Ishikawa (cell line): ENCODE data around the gene PARD3.

Experiments used
- CEBPB ChIP-seq: IDR thresholded peaks from 2 replicates; pipeline ENCODE4 v1.6.1; 2012
- CREB1 ChIP-seq: IDR thresholded peaks from 2 replicates; pipeline ENCODE4 v1.6.1; 2012; ENCODE audit warnings: low read depth
- EGR1 ChIP-seq: IDR thresholded peaks from 2 replicates; pipeline ENCODE4 v1.6.1; 2012
- EP300 ChIP-seq: IDR thresholded peaks from 2 replicates; pipeline ENCODE4 v1.6.1; 2012; ENCODE audit warnings: borderline replicate concordance
- FOXM1 ChIP-seq: IDR thresholded peaks from 2 replicates; pipeline ENCODE4 v1.6.1; 2012; ENCODE audit warnings: low read depth, borderline replicate concordance
- NFIC ChIP-seq: IDR thresholded peaks from 2 replicates; pipeline ENCODE4 v1.6.1; 2012
- RAD21 ChIP-seq: IDR thresholded peaks from 2 replicates; pipeline ENCODE4 v1.6.1; 2012; ENCODE audit warnings: low read depth
- TAF1 ChIP-seq: IDR thresholded peaks from 2 replicates; pipeline ENCODE4 v1.6.1; 2012; ENCODE audit warnings: low read depth, mild to moderate bottlenecking
- TCF12 ChIP-seq: IDR thresholded peaks from 2 replicates; pipeline ENCODE4 v1.6.1; 2012; ENCODE audit warnings: low read depth
- TEAD4 ChIP-seq: IDR thresholded peaks from 2 replicates; pipeline ENCODE4 v1.6.1; 2012
- USF1 ChIP-seq: IDR thresholded peaks from 2 replicates; pipeline ENCODE4 v1.6.1; 2012
- YY1 ChIP-seq: IDR thresholded peaks from 2 replicates; pipeline ENCODE4 v1.6.1; 2012; ENCODE audit warnings: low read depth
- ZBTB7A ChIP-seq: IDR thresholded peaks from 2 replicates; pipeline ENCODE4 v1.6.1; 2012; ENCODE audit warnings: low read depth
- TF ChIP-seq, protein P1 (sequence below): IDR thresholded peaks from 2 replicates; pipeline ENCODE4 v1.6.1; 2012
- TF ChIP-seq, protein P2 (sequence below): IDR thresholded peaks from 2 replicates; pipeline ENCODE4 v1.6.1; 2012; ENCODE audit warnings: low read depth, mild to moderate bottlenecking

Gene PARD3

GRCh38 chr10:34107626-34108516, 707.2 kb downstream of the PARD3 start:
- TF ChIP-seq USF1 (no peak), CREB1 (no peak), TCF12 (no peak), EGR1 (no peak), TAF1 (no peak), TEAD4 (no peak), NFIC (no peak), EP300 (no peak), FOXM1 (no peak), RAD21 (no peak), YY1 (no peak), CEBPB (no peak), ZBTB7A (no peak)
- TF ChIP-seq, protein P1, sequence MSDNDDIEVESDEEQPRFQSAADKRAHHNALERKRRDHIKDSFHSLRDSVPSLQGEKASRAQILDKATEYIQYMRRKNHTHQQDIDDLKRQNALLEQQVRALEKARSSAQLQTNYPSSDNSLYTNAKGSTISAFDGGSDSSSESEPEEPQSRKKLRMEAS: no peak
- TF ChIP-seq, protein P2, sequence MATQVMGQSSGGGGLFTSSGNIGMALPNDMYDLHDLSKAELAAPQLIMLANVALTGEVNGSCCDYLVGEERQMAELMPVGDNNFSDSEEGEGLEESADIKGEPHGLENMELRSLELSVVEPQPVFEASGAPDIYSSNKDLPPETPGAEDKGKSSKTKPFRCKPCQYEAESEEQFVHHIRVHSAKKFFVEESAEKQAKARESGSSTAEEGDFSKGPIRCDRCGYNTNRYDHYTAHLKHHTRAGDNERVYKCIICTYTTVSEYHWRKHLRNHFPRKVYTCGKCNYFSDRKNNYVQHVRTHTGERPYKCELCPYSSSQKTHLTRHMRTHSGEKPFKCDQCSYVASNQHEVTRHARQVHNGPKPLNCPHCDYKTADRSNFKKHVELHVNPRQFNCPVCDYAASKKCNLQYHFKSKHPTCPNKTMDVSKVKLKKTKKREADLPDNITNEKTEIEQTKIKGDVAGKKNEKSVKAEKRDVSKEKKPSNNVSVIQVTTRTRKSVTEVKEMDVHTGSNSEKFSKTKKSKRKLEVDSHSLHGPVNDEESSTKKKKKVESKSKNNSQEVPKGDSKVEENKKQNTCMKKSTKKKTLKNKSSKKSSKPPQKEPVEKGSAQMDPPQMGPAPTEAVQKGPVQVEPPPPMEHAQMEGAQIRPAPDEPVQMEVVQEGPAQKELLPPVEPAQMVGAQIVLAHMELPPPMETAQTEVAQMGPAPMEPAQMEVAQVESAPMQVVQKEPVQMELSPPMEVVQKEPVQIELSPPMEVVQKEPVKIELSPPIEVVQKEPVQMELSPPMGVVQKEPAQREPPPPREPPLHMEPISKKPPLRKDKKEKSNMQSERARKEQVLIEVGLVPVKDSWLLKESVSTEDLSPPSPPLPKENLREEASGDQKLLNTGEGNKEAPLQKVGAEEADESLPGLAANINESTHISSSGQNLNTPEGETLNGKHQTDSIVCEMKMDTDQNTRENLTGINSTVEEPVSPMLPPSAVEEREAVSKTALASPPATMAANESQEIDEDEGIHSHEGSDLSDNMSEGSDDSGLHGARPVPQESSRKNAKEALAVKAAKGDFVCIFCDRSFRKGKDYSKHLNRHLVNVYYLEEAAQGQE: no peak

DNA sequence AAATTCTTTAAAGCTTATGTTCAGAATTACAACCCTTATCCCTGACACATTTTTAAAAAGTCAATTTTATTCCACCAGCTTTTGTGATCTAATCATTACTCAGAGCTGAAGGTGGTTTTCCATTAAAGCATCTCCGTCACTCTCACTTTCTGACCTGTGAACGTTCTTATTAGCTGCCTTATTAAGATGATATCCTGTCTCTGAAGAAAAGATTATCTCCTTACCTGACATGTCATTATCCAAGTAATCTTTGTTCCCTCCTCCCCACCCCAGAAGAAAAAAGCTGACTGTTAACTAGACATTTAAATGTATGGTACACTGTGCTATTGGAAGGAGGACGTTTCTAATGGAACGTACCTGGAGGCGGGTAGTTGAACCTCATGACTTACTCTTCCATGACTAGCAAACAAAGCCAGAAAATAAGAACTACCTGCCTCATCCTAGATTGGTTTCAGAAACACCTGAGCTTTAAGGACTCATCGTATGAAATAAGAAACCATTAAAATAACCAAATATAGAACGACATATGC, 708.7 kb downstream of the PARD3 start:
- TF ChIP-seq NFIC (no peak), CEBPB (no peak), YY1 (no peak), TCF12 (no peak), EGR1 (no peak), TEAD4 (no peak), RAD21 (no peak), TAF1 (no peak), USF1 (no peak)
- TF ChIP-seq, protein P2: no peak
- TF ChIP-seq, protein P1: no peak

DNA sequence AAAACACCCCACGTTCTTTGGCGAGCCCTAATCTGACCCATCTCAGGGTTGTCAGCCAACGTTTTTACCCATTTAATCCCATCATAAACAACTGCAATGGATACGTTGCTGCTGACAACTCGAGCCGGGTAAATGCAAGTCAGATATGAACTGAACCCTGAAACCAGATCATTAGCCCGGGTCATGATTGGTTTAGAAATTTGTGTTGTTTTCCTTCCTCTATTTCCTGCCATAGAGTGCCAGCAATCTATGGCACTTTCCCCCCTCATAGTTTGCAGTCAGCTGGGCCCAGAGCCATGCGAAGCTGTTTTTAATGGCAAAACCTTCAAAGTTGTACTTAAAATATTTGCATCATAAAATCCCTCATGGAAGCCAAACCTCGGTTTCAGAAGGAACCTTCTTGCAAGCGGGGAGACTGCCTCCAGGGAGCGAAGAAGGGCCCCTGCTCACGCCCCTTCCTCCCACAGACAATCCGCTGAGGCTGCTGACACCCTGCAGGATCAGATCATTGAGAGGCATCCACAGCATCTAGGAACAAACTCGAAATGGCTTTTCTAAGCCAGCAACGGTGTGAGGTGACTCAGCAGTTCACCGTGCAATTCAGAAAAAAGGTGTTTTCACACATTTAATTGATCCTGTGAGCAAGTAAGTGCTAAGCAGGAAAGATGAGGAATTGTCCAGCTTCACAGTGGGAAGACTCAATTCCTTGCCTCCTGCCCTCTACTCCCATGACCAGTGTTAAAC, 710.1 kb downstream of the PARD3 start:
- TF ChIP-seq ZBTB7A (no peak), FOXM1 (no peak), TCF12 (no peak), YY1 (no peak), EGR1 (no peak), USF1 (no peak), TEAD4 (no peak), EP300 (no peak), TAF1 (no peak)
- TF ChIP-seq, protein P1: no peak
- TF ChIP-seq, protein P2: no peak
